ENCODE results near the gene TMEM176B. TPM values are rescaled to one million over a fixed set of nuclear protein-coding genes. Genes with fewer than 3 reads are reported as not detected.

Gene TMEM176B
- total and polyA plus RNA-seq, 12 donors: 15.9 to 149 (median 35.6) TPM

- peaks cover 0 to 2% (median 0%) of the 10 kb centered on the region in 9 donors for H3K4me1 ChIP-seq
- intact Hi-C loops (cut with DNase I): loop anchor here in 2 of 10 donors (10.0 kb wide), 1 partner anchor 215 kb away; no protein-coding TSS in a partner anchor
- 91 to 93% methylated on average over 4 of the region's 4 CpGs for WGBS, 2 donors
- no peak overlapping the region for H3K4me3 ChIP-seq
- no peak for DNase-seq
- TF ChIP-seq CTCF (IDR thresholded peaks at IDR 0.05): no peak
- no peaks in the 10 kb centered on the region for H3K27me3 ChIP-seq
- H3K27ac ChIP-seq: no peak overlapping the region
- peaks cover 0 to 22% (median 6%) of the 10 kb centered on the region in 11 donors for H3K9me3 ChIP-seq
- no peaks in the 10 kb centered on the region for H3K36me3 ChIP-seq
- ATAC-seq: no peak
Measured at GRCh38 chr7:150769768-150770167, 30.4 kb downstream of the TMEM176B start.

- no peak for TF ChIP-seq CTCF (IDR thresholded peaks at IDR 0.05)
- DNase-seq (no peak), ATAC-seq (no peak)
- Histone ChIP-seq H3K36me3 (no peaks in the 10 kb centered on the region), H3K27ac (no peak overlapping the region), H3K9me3 (peaks cover 0 to 6% (median 0%) of the 10 kb centered on the region in 11 donors), H3K4me1 (peaks cover 0 to 6% (median 0%) of the 10 kb centered on the region in 9 donors), H3K4me3 (no peak overlapping the region), H3K27me3 (no peaks in the 10 kb centered on the region)
- intact Hi-C loops (cut with DNase I): no loop called here
Measured at GRCh38 chr7:150766334-150766709, 33.8 kb downstream of the TMEM176B start.

- 78 to 84% methylated on average over 1 of the region's 1 CpG for WGBS, 2 donors
- peaks cover 11 to 28% (median 24%) of the 10 kb centered on the region in 9 donors for H3K4me1 ChIP-seq
- no peaks in the 10 kb centered on the region for H3K27me3 ChIP-seq
- no peak for DNase-seq
- intact Hi-C loops (cut with DNase I): loop anchor here in 6 of 10 donors (5.0 to 10.0 kb wide), 6 partner anchors 127 to 395 kb away; partner anchors contain the start of genes GIMAP4 (in 1 of the 6), GIMAP6 (in 1 of the 6), GIMAP7 (in 1 of the 6) and REPIN1 (in 1 of the 6)
- no peak overlapping the region for H3K27ac ChIP-seq
- peaks cover 0 to 12% (median 0%) of the 10 kb centered on the region in 11 donors for H3K9me3 ChIP-seq
- no peaks in the 10 kb centered on the region for H3K36me3 ChIP-seq
- ATAC-seq: no peak
- no peak for TF ChIP-seq CTCF (IDR thresholded peaks at IDR 0.05)
- H3K4me3 ChIP-seq: no peak overlapping the region
Measured at GRCh38 chr7:150759479-150759878, 40.7 kb downstream of the TMEM176B start.

GRCh38 chr7:150756858-150757257 lies 43.3 kb downstream of the TMEM176B start:
- TF ChIP-seq CTCF (IDR thresholded peaks at IDR 0.05): peak; percentile 31 to 77 (median 61)
- Histone ChIP-seq H3K4me1 (peaks cover 20 to 53% (median 43%) of the 10 kb centered on the region in 9 donors), H3K4me3 (no peak overlapping the region), H3K9me3 (peaks cover 0 to 12% (median 0%) of the 10 kb centered on the region in 11 donors), H3K36me3 (no peaks in the 10 kb centered on the region), H3K27ac (peak overlapping the region in 6 of 10 donors; percentile 81 to 87 (median 86)), H3K27me3 (no peaks in the 10 kb centered on the region)
- intact Hi-C loops (cut with DNase I): loop anchor here in 7 of 10 donors (1.0 to 10.0 kb wide), 9 partner anchors 18 to 392 kb away; partner anchors contain the start of genes GIMAP4 (in 1 of the 7), GIMAP6 (in 1 of the 7), GIMAP7 (in 1 of the 7) and REPIN1 (in 1 of the 7)
- 30 to 42% methylated on average over 1 of the region's 1 CpG for WGBS, 2 donors
- DNase-seq (no peak), ATAC-seq (peak in 5 of 8 donors; percentile 34 to 66 (median 47))
